8988T (cell line): ENCODE results near the gene EIF2S1.
A peak's percentile ranks its signal among the peaks of the same experiment; 100 is the strongest.
"Not testable (repeated sequence)": the region's sequence is repeated elsewhere in the genome, so short reads cannot be mapped to it uniquely, and the experiment has no call there.

Experiments used
- DNase-seq: peaks from one replicate; pipeline ENCODE4 v3.0.0; 2011

Gene EIF2S1

GRCh38 chr14:67372833-67373232, 12.7 kb downstream of the EIF2S1 start:
- DNase-seq = no peak

- no peak for DNase-seq
Measured at GRCh38 chr14:67373347-67373746, 13.2 kb downstream of the EIF2S1 start.

DNA sequence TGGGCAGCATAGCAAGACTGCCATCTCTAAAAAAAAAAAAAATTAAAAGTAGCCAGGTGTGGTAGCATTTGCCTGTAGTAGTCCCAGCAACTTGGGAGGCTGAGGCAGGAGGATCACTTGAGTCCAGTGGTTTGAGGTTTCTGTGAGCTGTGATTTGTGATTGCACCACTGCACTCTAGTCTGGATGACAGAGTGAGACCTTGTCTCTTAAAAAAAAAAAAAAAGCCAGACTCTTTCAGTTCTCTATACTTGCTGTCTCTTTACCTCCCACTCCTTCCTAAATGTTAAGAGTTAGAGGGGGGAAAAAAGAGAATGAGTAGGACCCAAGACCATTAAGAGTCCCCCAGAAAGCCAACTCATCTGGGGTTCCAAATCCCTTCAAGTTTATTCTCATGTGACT, 17.8 kb downstream of the EIF2S1 start:
- DNase-seq = no peak

DNA sequence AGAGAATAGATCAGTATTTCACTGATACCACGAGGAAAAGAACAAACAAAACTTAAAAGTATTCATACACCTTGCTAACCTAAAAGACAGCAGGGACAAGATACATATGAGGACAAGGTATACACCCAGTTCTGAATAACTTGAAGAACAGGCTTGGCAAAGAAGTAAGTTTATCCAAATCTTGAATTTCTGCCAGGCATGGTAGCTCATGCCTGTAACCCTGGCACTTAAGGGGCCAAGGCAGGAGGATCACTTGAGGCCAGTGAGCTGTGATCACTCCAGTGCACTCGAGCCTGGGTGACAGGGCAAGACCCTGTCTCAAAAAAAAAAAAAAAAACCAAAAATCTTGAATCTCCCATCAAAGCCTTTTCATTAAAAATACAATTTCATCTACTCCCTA, 25.0 kb downstream of the EIF2S1 start:
- no peak for DNase-seq

DNA sequence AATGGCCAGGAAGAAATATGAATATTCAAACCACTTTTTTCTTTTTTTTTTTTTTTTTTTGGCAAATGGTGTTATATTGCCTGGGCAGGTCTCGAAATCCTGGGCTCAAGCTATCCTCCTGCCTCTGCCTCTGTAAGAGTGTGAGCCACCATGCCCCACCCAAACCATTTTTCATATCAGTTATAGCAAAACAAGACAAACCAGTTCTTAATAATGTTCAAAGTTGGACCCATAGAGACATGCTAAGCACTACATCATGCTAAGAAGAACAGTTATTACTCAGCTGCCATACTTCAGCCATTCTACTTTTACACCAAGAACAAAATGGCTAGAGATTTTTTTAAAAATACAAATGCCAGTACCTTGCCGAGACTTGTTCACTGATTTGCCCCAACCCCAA, 25.5 kb downstream of the EIF2S1 start:
- no peak for DNase-seq

DNA sequence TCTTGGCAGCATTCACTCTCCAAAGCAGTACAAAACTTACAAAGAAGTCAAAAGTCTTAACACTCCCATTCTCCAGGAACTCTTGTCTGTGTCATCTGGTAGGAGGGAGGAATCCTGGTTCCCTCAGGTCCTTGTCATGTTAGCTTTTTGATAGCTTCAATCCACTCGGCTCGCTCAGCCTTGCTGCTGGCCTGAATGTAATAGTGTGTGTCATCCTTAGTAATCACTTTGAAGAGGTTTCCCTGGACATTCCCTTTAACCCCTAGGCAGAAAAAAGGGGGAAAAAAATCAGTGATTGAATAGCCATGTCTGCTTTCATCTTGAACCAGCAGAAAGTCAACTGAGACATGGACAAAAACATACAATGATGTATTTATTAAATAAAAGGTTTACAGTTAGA, 27.1 kb downstream of the EIF2S1 start:
- DNase-seq = no peak

- no peak for DNase-seq
Measured at GRCh38 chr14:67389275-67389674, 29.1 kb downstream of the EIF2S1 start.

GRCh38 chr14:67389811-67390534, 29.8 kb downstream of the EIF2S1 start:
- DNase-seq = no peak

- DNase-seq = no peak
Measured at GRCh38 chr14:67391268-67391667, 31.1 kb downstream of the EIF2S1 start.

- no peak for DNase-seq
Measured at GRCh38 chr14:67392123-67392522, 32.0 kb downstream of the EIF2S1 start.

DNA sequence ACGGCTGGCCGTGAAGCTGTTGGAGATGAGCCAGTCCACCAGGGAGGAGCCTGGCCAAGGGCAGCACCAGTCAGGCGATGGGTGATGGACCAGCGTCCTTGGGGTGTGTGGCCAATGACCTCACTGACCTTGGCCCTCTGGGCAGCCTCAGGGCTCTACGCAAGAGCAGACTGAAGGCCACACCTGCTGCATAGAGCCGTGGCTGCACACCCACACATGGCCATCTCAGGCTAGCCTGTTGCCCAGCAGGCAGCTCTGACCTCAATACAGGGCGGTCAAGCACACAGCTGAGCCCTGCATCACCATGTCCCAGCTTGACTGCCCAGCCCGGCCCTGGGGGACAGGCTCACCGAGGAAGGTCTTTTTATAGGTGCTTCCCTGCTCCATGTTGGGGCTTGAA, 32.7 kb downstream of the EIF2S1 start:
- DNase-seq = no peak

DNA sequence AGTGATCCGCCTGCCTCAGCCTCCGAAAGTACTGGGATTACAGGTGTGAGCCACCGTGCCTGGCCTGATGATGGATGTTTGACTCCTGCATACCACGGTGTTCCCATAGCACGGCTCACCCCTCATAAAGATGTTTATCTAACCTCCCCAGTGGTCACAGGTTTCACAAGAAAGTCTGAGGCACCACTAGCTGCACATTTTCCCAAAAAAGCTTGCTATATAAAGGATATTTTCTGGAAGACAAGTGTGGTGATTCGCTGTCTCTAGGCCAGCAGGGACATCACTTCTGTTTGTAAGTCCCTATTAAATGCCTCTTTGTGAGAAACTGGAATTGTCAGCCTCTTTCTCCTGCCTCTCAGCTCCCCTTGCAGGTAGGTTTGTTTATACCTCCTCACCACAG, 33.6 kb downstream of the EIF2S1 start:
- no peak for DNase-seq

GRCh38 chr14:67395086-67395875, 35.2 kb downstream of the EIF2S1 start:
- no peak for DNase-seq

DNA sequence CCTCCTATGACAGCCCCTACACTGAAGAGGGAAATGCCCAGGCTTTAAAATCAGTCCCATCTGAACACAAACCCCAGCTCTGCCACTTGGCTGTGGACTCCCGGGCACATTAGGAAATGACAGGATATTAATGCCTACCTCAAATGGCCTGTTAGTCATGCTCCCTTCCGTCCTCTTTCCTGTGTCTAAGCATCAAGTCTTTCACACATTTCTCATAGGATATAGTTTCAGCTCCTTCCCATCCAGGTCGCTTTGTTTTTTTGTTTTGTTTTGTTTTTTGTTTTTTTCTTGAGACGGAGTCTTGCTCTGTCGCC, 35.7 kb downstream of the EIF2S1 start:
- DNase-seq = no peak

DNA sequence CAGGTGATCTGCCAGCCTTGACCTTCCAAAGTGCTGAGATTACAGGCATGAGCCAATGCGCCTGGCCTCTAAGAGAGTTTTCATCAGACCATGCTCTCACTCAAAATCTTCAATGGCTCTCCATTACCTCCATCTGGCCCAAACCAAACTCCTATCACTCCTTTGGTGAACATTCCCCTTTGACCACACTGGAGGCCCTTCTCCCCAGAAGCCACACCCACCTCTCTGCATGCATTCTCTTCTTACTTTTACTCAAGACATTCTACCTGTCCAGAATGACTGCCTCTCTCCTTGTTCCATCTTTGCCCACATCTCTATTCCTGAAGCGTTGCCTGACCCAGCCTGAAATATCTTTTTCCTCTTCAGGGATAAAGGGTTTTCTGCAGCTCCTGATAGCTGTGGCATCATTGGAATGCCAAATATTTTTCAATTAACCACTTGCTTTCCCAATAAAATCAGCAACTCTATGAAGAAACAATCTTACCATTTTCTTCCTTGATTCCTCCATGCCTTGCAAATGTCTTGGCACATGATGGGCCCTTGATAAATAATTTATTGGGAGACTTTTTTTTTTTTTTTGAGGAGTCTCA, 36.3 kb downstream of the EIF2S1 start:
- DNase-seq = no peak

DNA sequence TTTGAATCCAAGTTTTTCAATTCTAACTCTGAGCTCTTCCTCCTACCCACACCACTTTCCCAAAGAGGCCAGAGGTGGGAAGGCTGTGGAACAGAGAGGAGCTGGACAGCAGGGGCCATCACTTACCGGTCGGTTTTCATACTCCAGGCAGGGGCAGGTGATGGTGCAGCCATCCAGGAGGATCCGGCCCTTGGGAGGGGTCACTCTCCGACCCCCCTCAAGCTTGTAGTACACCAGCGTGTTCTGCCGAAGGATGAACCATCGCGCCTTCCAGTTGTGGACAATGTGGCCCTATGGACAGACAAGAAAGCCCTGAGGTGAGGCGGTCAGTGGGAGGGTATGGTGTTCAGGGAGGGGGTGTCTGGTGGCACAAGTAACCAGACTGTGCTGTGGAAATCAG, 37.4 kb downstream of the EIF2S1 start:
- DNase-seq = no peak

- no peak for DNase-seq
Measured at GRCh38 chr14:67400434-67400833, 40.3 kb downstream of the EIF2S1 start.

GRCh38 chr14:67405771-67406170, 45.6 kb downstream of the EIF2S1 start:
- DNase-seq = no peak

DNA sequence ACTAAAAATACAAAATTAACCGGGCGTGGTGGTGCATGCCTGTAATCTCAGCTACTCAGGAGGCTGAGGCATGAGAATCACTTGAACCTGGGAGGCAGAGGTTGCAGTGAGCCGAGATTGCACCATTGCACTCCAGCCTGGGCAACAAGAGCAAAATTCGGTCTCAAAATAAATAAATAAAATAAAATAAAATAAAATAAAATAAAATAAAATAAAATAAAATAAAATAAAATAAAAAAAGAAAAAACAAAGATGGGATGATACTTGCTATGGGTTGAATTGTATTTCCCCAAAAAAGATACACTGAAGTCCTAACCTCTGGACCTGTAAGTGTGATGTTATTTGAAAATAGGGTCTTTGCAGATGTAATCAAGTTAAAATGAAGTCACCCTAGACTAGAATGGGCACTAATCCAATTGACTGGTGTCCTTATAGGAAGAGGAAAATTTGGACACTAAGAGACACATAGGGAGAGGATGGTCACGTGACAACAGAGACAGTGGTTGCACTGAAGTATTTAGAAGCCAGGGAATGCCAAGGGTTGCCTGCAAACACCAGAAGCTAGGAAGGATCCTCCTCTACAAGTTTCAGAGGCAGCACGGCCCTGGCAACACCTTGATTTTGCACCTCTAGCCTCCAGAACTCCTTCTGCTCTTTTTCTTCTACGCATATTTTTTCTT, 48.1 kb downstream of the EIF2S1 start:
- not testable (repeated sequence) for DNase-seq

DNA sequence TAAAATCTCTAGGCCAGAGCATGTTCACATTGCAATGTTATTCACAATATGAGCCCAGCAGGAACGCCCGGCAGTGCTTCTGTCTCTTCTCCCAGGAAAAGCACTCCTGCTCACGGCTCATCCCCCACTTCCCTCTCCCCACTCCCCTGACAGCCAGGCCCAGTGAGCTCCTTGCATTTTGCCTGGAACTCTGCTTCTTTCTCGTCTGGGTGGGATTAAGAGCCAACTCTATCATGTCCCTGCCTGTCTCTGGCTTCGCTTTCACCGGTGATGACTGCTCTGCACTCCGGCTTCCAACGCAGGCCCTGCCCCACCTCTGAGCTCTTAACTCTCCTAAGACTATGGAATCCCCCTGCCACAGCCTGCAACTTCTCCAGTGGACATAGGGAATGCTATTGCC, 49.3 kb downstream of the EIF2S1 start:
- DNase-seq = no peak

- DNase-seq = no peak
Measured at GRCh38 chr14:67410313-67410712, 50.2 kb downstream of the EIF2S1 start.

GRCh38 chr14:67411370-67411769, 51.2 kb downstream of the EIF2S1 start:
- DNase-seq = no peak

DNA sequence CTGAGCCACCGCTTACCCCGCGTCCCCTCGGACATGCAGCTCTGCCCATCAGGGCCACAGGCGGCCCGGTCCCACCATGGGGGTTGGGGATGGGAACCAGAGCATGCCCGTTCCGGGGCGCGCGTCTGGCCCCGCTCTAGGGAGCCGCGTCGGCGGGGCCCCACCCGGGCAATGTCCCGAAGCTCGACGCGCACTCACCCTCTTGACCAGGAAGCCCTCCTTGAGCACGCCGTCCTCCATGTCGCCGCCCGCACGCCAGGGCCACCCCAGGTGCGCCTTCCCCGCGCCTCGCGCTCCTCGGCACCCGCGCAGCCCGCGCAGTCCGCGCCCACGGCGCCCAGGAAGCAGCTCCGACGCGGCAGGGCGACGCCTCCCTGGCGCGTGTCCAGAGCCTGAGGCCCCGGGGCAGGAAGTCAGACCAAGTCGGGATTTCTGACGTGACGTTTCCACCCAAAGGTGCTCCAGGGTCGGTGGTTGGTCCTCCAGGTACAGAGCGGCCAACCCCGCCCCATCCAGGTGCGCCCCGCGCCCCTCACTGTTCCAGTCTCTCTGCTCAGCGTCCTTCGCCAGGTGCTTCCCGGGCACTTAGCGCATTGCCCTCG, 51.8 kb downstream of the EIF2S1 start, which contains the start of gene PLEK2:
Gene PLEK2, minus strand, starts transcription at position 346 of the 602 bp plus-strand sequence. Its CDS starts 106 bp downstream, at position 240.
- peak; percentile 49 for DNase-seq
